ENCODE data around the gene ADM2. TPM values are rescaled to one million over a fixed set of nuclear protein-coding genes. Genes with fewer than 3 reads are reported as not detected.
A peak's percentile ranks its signal among the peaks of the same experiment; 100 is the strongest.

The ADM2 gene
- total and polyA plus RNA-seq, 2 of the 13 experiments (the other 11 are each of a cell fraction or from before 2014, with no cell fraction given) = 1.2 to 3.0 TPM

GRCh38 chr22:50525104-50525857 is 43.9 kb downstream of the ADM2 start, which contains the start of gene SCO2 (continued):
- TF ChIP-seq ZNF333 (CRISPR knock-in tag; IDR thresholded peaks at IDR 0.05; ENCODE audit: borderline replicate concordance) (no peak; the same call in 1 of the 2 replicates), DPF2 (CRISPR knock-in tag; IDR thresholded peaks at IDR 0.05; ENCODE audit: borderline replicate concordance, low read depth) (no peak), MAFF (IDR thresholded peaks at IDR 0.05; ENCODE audit: low read depth, low read length) (no peak; the same call in 1 of the 2 replicates), ZGPAT (CRISPR knock-in tag; IDR thresholded peaks at IDR 0.05) (peak; percentile 89), ZNF883 (CRISPR knock-in tag; IDR thresholded peaks at IDR 0.05; ENCODE audit: not compliant biosample characterization) (peak; percentile 62), TRIM22 (IDR thresholded peaks at IDR 0.05) (no peak), AKNA (CRISPR knock-in tag; IDR thresholded peaks at IDR 0.05; ENCODE audit: borderline replicate concordance) (no peak), ZNF557 (CRISPR knock-in tag; IDR thresholded peaks at IDR 0.05) (no peak), NR1H2 (CRISPR knock-in tag; IDR thresholded peaks at IDR 0.05; ENCODE audit: borderline replicate concordance, low read depth) (no peak), ATF3 (CRISPR knock-in tag; IDR thresholded peaks at IDR 0.05) (no peak), ZNF496 (CRISPR knock-in tag; IDR thresholded peaks at IDR 0.05; ENCODE audit: insufficient replicate concordance) (no peak), ZNF574 (CRISPR knock-in tag; IDR thresholded peaks at IDR 0.05) (no peak; the same call in 1 of the 2 replicates), FOXK2 (IDR thresholded peaks at IDR 0.05) (no peak), KLF6 (CRISPR knock-in tag; IDR thresholded peaks at IDR 0.05) (peak; percentile 61), ZNF614 (CRISPR knock-in tag; IDR thresholded peaks at IDR 0.05; ENCODE audit: borderline replicate concordance) (peak; percentile 52; the same call in 1 of the 2 replicates), TEF (CRISPR knock-in tag; IDR thresholded peaks at IDR 0.05) (no peak)

Measured in HepG2 (cell line).